Esophagus squamous epithelium (tissue), 5 donors: ENCODE data around the gene PGGHG. TPM values are rescaled to one million over a fixed set of nuclear protein-coding genes. Genes with fewer than 3 reads are reported as not detected.
A peak's percentile ranks its signal among the peaks of the same experiment; 100 is the strongest.

Experiments used
- DNase-seq: peaks from one replicate; lab custom pipeline; 2025; lab: John Stamatoyannopoulos, UW
- H3K27ac ChIP-seq, 4 donors: fragments of 200-600 bp; sonication (generic); one replicate each; pipeline ENCODE4 v1.5.1; 2016 to 2019; ENCODE audit warnings: mild to moderate bottlenecking in 1 of 4
- H3K27me3 ChIP-seq, 4 donors: fragments of 200-600 bp; sonication (generic); 1 replicate in 3 of 4; 2 replicates in 1 of 4; pipeline versions ENCODE4 v1.5.1 to v1.6.0; 2017 to 2021; ENCODE audit warnings: antibody characterized with exemption in 1 of 4
- H3K36me3 ChIP-seq, 3 donors: fragments of 200-600 bp; sonication (generic); one replicate each; pipeline ENCODE4 v1.5.1; 2016 to 2019
- H3K4me1 ChIP-seq, 3 donors: fragments of 200-600 bp; sonication (generic); one replicate each; pipeline ENCODE4 v1.5.1; 2017 to 2019
- H3K4me3 ChIP-seq, 4 donors: fragments of 200-600 bp; sonication (generic); 1 replicate in 3 of 4; 2 replicates in 1 of 4; pipeline ENCODE4 v1.5.1; 2016 to 2019; ENCODE audit warnings: mild to moderate bottlenecking in 2 of 4, moderate library complexity in 1 of 4
- H3K9me3 ChIP-seq, 3 donors: fragments of 200-600 bp; sonication (generic); one replicate each; pipeline ENCODE4 v1.5.1; 2016 to 2019
- POLR2A ChIP-seq, 4 donors: fragments of 450-650 bp; IDR thresholded peaks; one replicate each; pipeline ENCODE4 v1.6.1; 2017; ENCODE audit warnings: antibody characterized with exemption in 4 of 4, mild to moderate bottlenecking in 4 of 4, moderate library complexity in 3 of 4
- WGBS, 2 donors: methylation state at CpG; one replicate each; pipeline ENCODE4 v1.1.5; 2018; 5-methylcytosine and 5-hydroxymethylcytosine counted together
- intact Hi-C: fragments of 100-400 bp; cut with DNase I; formaldehyde crosslinking; loops from one replicate; pipeline ENCODE4 v1.15.0; 2022
- total RNA-seq, 4 donors: library from RNA; depleted of rRNA; stranded (reverse); fragments of >200 nt; gene quantifications; one replicate each; pipeline ENCODE4 v1.1.0, GENCODE V29; 2016
- TF ChIP-seq, protein P1 (sequence below), 6 experiments: fragments of 450-650 bp in 4 of 6; fragments of 200-600 bp in 2 of 6; sonication (generic) in 2 of 6; IDR thresholded peaks; one replicate each; pipeline ENCODE4 v1.5.1; 2016 to 2019; ENCODE audit warnings: antibody characterized with exemption in 6 of 6, mild to moderate bottlenecking in 4 of 6, moderate library complexity in 4 of 6
- donor health status: DM: yes; HTN: yes; CAD: no.

PGGHG gene
- total RNA-seq, 4 donors from 2014 or later = 5.3 to 15.3 (median 5.9) TPM

DNA sequence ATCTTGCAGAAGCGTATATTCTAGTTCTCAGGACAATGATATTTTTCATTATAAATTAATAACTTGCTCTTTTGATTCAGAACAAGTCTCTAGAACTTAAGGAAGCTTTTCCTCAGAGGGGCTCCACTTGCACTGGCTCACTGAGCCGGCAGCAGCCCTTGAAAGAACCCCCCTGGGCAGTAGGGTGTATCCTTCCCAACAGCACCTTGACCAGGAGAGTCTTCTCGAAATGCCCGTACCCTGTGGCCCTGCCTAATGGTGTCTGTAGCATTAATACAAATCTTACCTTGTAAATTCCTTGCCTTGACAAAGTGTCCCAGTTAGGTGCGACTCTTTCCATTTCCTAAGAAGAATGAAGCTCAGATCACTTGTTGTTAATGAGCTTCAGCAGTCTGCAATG, 38.7 kb upstream of the PGGHG start:
- TF ChIP-seq, protein P1, sequence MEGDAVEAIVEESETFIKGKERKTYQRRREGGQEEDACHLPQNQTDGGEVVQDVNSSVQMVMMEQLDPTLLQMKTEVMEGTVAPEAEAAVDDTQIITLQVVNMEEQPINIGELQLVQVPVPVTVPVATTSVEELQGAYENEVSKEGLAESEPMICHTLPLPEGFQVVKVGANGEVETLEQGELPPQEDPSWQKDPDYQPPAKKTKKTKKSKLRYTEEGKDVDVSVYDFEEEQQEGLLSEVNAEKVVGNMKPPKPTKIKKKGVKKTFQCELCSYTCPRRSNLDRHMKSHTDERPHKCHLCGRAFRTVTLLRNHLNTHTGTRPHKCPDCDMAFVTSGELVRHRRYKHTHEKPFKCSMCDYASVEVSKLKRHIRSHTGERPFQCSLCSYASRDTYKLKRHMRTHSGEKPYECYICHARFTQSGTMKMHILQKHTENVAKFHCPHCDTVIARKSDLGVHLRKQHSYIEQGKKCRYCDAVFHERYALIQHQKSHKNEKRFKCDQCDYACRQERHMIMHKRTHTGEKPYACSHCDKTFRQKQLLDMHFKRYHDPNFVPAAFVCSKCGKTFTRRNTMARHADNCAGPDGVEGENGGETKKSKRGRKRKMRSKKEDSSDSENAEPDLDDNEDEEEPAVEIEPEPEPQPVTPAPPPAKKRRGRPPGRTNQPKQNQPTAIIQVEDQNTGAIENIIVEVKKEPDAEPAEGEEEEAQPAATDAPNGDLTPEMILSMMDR (IDR thresholded peaks at IDR 0.05) = no peak
- TF ChIP-seq POLR2A (IDR thresholded peaks at IDR 0.05) = no peak
- 89 to 99% methylated on average over 5 of the region's 5 CpGs for WGBS, 2 donors
- intact Hi-C loops = no loop called here
- no peak overlapping the region for H3K27ac ChIP-seq
- H3K36me3 ChIP-seq = peaks cover 19 to 88% (median 51%) of the 10 kb centered on the region in 3 donors
- DNase-seq = no peak
- no peaks in the 10 kb centered on the region for H3K4me1 ChIP-seq
- H3K4me3 ChIP-seq = no peak overlapping the region
- no peaks in the 10 kb centered on the region for H3K27me3 ChIP-seq
- no peaks in the 10 kb centered on the region for H3K9me3 ChIP-seq

DNA sequence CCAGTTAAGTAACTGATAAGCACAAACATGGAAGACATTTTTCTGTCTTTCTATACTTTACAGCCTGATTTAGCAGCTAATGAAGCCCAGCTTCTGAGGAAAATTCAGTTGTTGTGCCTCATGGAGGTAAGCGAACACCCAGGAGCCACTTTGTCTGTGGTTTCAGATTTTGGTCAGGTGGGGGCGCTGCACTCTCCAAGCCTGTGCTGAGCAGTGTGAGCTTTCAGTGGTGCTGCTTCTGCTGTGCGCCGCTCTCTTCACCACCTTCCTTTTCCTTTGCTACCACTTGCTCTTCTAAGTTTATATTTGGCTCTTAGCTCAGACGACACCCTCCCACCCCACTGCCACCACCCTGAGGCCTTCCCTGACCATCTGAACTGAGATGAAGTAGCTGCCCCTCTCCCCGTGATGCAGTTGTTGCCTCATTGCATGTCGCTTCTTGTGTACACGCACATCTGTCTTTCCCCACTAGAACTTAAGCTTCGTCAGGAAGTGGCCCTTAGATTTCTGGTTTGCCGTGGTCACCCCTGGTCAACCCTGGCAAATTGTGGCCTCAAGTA, 38.1 kb upstream of the PGGHG start:
- Histone ChIP-seq H3K4me1 (no peaks in the 10 kb centered on the region), H3K27ac (no peak overlapping the region), H3K4me3 (no peak overlapping the region), H3K36me3 (peaks cover 16 to 82% (median 48%) of the 10 kb centered on the region in 3 donors), H3K9me3 (no peaks in the 10 kb centered on the region), H3K27me3 (no peaks in the 10 kb centered on the region)
- no peak for DNase-seq
- 76 to 78% methylated on average over 10 of the region's 10 CpGs for WGBS, 2 donors
- intact Hi-C loops = no loop called here
- TF ChIP-seq, protein P1 (IDR thresholded peaks at IDR 0.05) = peak; percentile 40 to 67 (median 54)
- TF ChIP-seq POLR2A (IDR thresholded peaks at IDR 0.05) = no peak

GRCh38 chr11:251550-251949, 37.4 kb upstream of the PGGHG start:
- H3K36me3 ChIP-seq = peaks cover 14 to 75% (median 41%) of the 10 kb centered on the region in 3 donors
- no peaks in the 10 kb centered on the region for H3K4me1 ChIP-seq
- H3K4me3 ChIP-seq = no peak overlapping the region
- H3K27me3 ChIP-seq = no peaks in the 10 kb centered on the region
- TF ChIP-seq POLR2A (IDR thresholded peaks at IDR 0.05) = no peak
- TF ChIP-seq, protein P1 (IDR thresholded peaks at IDR 0.05) = no peak
- H3K27ac ChIP-seq = no peak overlapping the region
- no peaks in the 10 kb centered on the region for H3K9me3 ChIP-seq
- intact Hi-C loops = no loop called here
- no peak for DNase-seq
- 78 to 79% methylated on average over 6 to 10 of the region's 10 CpGs for WGBS, 2 donors

DNA sequence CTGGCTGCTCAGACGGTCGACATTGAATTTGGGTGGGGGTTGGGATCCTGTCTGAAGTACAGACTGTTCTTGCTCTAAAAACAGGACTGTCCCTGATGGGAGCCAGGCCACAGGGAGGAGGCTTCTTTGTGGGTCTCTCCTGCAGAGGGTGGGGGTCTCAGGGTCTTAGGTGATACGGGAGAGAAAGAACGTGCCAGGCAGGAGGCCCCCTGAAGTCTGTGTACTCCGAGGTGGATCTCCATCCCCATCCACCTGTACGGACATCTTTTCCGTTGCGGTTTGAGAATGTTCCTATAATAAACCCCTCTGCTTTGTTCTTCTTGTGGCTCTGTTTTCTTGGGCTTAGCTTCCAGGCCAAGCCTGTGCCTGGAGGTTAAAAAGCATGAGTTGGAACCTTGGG, 36.3 kb upstream of the PGGHG start:
- H3K27ac ChIP-seq = no peak overlapping the region
- H3K27me3 ChIP-seq = no peaks in the 10 kb centered on the region
- H3K4me3 ChIP-seq = no peak overlapping the region
- DNase-seq = no peak
- TF ChIP-seq POLR2A (IDR thresholded peaks at IDR 0.05) = no peak
- TF ChIP-seq, protein P1 (IDR thresholded peaks at IDR 0.05) = no peak
- 80 to 83% methylated on average over 6 to 8 of the region's 8 CpGs for WGBS, 2 donors
- no peaks in the 10 kb centered on the region for H3K9me3 ChIP-seq
- H3K36me3 ChIP-seq = peaks cover 14 to 64% (median 36%) of the 10 kb centered on the region in 3 donors
- intact Hi-C loops = no loop called here
- no peaks in the 10 kb centered on the region for H3K4me1 ChIP-seq

DNA sequence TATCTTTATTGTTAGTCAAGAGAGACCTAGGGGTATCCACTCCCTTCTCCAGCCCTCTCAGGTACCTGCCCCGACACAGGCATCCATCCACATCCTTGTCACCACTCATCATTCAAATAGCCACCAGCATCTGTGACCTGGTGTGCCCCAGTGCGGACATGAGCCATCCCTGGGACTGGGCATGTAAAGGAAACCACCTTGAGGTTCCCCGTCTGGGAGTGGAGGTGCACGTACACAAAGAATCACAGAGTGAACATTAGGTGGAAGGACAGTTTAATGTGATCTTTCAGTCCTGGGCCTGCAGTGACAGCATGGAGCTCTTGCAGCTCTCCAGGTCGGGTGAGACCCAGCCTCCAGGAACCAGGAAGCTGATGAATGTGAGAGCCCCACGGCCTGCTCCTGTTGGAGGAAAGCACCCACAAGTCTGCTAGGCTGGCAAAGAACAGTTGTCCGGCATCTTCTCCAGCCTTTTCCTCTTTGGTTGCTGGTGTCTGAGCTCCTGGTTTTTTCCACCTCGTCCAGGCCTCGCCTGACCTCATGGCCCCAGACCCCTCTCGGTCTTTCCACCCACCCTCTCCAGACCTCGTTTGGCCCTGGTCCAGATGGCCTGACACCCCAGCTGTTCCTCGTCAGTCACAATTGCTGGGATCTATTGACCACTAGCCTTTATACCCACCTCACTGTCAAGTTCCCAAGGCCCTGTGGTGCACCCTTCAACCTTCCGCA, 35.6 kb upstream of the PGGHG start:
- no peak overlapping the region for H3K27ac ChIP-seq
- no peaks in the 10 kb centered on the region for H3K9me3 ChIP-seq
- no peaks in the 10 kb centered on the region for H3K4me1 ChIP-seq
- no peak overlapping the region for H3K4me3 ChIP-seq
- no peak for DNase-seq
- TF ChIP-seq, protein P1 (IDR thresholded peaks at IDR 0.05) = no peak
- TF ChIP-seq POLR2A (IDR thresholded peaks at IDR 0.05) = no peak
- H3K36me3 ChIP-seq = peaks cover 14 to 57% (median 32%) of the 10 kb centered on the region in 3 donors
- no peaks in the 10 kb centered on the region for H3K27me3 ChIP-seq
- intact Hi-C loops = no loop called here
- 72 to 73% methylated on average over 10 to 11 of the region's 13 CpGs for WGBS, 2 donors
